HG02885 (cell line): ENCODE results near the gene RMND1.
A peak's percentile ranks its signal among the peaks of the same experiment; 100 is the strongest.
"Not testable (repeated sequence)": the region's sequence is repeated elsewhere in the genome, so short reads cannot be mapped to it uniquely, and the experiment has no call there.

Experiments
- ATAC-seq: cut with Tn5 transposase; IDR thresholded peaks from one replicate; pipeline ENCODE4 v1.9.1; 2021; ENCODE audit warnings: mild to moderate bottlenecking; ENCODE audit not compliant: unreplicated experiment, poor library complexity

Gene RMND1

DNA sequence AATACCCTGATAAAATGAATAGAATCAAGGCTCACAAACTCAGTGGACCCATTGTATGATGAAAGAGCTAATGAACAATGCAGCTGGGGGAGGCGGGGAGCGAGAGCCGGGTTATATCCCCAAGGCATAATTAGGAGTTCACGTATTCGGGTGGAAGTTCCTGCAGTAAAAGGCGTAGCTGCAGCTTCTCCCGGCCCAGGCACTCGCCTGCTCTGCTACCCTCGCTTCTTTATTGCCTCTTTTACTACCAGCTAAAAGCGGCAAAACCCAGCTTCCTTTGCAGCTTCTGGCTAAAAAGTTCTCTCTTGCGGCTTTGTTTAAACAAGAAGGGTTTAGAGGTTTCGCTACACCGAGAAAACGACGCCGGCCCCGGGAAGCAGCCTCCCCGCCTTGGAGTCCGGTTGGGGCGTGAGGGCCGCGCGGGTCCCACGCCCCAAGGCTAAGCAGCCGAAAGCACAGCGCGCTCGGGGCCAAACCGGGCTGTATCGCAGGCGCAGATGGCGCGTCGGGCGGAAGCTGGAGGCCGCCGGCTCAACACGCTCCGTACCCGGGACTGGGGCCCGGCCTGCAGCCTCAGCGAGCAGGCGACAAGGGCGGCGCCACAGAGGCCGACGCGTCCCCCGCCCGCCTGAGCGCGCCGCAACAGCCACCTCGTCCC is 62.2 kb downstream of the RMND1 start:
- peak; percentile 67 for ATAC-seq

DNA sequence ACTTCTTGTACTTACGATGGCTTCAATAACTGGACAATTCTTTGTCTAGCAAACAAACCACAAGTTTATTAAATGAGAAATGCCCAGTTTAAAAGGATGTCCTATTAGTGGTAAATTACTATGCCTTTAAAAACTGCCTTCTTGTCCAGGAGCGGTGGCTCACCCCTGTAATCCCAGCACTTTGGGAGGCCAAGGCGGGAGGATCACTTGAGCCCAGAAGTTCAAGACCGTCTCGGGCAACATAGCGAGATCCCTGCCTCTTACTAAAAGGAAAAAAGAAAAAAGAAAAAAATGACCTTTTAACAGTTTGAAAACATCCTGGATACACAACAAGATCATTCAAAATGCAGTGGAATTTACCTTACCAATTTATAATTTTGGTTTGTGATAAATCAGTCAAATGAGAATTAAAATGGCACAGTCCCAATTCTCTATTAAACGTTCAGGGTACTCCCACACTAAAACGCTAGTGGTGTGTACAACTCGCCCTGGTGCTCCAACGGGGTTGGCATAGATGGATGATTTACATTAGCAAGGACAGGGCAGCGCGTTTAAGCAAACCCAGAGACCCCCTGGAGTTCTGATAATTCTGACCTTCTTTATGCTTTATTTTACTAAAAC is 62.8 kb downstream of the RMND1 start:
- ATAC-seq, result no peak

DNA sequence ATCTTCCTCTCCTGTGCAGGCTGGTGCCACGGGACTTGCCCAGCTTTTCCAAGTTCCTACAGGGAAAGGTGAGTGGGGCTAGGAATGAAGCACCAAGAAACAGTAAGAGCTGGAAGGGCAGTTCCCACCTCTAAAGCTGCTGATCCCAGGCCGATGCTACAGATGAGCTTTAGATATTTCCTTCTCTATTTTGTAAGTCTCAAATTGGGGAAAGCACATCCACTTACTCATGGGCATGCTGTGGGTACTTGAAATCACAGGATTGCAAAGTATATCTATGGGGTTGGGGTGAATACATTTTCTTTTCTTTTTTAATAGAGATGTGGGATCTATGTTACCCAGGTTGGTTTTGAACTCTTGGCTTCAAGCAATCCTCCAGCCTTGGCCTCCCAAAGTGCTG is 63.7 kb downstream of the RMND1 start:
- ATAC-seq, result no peak

DNA sequence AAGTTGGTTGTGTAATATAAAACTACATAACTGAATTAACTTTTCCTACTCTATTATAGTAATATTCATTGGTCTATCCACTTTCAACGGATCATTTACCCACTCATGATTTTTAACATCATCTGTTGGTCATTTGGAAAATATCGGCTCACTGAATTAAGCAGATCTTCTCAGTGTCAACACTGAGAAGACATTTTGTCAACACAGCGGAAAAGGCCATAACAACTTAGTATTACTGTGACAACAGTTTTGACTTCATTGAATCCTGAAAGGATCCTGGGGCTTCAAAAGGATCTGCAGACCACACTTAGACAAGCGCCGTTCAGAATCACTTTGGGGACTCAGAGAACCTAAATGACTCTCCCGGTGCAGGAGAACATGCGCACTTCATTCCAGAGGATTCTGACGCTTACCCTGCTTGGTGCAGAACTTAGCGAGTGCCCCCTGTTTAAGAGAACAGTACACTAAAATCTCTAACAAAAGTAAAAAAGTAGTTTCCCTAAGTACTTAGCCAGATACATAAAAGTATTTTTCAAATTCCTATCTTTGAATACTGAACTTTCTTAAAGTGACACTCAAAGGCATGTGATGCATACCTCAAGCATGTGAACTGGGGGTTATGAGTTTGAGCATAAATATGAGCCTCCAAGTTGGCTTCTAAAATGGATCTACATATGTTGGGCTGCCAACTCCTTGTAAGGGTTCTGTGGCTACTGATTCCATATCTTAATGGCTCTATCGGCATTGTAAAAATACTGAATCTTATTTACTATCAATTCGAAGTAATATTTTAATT is 64.6 kb downstream of the RMND1 start:
- ATAC-seq, result no peak

DNA sequence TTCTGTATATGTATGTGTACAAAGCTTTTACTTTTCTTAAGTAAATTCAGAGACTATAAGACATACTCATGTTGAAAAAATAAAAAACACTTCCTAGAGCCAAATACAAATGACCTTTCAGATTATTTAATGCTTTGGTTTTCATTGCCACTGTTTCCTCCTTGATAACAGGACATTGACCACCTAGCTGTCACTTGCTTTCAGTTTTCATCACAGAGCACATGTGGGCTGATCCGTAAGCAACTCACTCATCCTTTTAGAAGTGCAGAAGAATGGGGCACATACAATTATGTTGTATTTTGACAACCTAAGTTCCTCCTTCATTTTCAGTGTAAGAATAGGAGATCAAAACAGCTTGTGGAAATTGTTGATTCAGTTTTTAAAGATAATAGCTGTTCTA is 66.7 kb downstream of the RMND1 start:
- no peak for ATAC-seq

DNA sequence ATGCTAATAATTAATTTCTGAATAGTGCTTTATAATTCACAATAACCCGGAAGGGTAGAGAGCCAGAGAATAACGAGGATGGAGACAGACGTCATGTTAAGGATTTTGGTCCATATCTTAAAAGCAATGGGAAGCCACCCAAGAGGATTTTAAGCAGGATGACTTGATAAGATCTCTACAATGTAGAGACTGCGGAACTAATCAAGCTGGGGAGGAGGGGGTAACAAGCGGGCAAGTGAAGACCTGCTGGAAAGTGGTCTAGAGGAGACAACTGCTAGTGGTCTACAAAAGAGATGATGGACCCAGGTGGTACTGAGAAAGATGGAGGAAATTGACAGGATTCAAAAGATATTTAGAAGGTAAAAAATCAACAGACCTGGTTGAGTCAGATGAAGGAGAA is 67.8 kb downstream of the RMND1 start:
- no peak for ATAC-seq

DNA sequence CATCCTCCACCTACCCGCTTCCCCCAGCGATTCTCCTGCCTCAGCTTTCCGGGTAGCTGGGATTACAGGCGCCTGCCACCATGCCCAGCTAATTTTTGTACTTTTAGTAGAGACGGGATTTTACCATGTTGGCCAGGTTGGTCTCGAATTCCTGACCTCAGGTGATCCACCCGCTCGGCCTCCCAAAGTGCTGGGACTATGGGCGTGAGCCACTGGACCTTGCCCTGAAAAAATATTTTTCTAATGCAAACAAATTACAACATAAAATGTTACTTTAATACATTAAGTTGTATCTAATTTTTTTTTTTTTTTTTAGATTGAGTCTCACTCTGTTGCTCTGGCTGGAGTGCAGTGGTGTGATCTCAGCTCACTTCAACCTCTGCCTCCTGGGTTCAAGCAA is 69.3 kb downstream of the RMND1 start:
- not testable (repeated sequence) for ATAC-seq

DNA sequence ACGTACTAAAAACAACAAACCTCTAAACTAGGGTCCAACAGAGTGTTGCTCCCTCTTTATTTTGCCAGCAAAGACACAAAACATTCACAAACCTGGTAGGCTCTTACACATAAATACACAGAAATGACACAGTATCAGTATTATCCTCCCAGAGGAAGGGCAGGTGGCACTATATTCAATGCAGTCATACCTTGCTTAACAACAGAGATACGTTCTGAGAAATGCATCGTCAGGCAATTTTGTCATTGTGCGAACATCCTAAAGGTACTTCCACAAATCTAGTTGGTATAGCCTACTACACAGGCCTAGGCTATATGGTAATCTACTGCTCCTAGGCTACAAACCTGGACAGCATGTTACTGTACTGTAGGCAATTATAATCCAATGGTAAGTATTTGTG is 70.2 kb downstream of the RMND1 start:
- no peak for ATAC-seq

DNA sequence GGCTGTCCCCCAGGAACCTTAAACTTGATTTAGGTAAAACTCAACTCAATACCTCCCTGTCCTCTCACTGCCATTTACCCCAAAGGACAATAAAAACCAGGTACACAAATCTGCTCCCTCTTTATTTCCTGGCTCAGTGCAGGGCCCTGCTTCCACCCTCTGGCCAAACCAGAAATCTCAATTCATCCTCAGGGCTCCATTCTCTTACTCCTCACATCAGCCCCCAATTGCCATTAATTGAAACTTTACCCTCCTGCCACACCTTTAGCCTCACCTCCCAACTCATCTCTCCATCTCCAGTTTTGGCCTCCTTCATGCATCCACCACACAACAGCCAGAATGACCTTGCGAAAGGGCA is 71.1 kb downstream of the RMND1 start:
- ATAC-seq, result no peak

DNA sequence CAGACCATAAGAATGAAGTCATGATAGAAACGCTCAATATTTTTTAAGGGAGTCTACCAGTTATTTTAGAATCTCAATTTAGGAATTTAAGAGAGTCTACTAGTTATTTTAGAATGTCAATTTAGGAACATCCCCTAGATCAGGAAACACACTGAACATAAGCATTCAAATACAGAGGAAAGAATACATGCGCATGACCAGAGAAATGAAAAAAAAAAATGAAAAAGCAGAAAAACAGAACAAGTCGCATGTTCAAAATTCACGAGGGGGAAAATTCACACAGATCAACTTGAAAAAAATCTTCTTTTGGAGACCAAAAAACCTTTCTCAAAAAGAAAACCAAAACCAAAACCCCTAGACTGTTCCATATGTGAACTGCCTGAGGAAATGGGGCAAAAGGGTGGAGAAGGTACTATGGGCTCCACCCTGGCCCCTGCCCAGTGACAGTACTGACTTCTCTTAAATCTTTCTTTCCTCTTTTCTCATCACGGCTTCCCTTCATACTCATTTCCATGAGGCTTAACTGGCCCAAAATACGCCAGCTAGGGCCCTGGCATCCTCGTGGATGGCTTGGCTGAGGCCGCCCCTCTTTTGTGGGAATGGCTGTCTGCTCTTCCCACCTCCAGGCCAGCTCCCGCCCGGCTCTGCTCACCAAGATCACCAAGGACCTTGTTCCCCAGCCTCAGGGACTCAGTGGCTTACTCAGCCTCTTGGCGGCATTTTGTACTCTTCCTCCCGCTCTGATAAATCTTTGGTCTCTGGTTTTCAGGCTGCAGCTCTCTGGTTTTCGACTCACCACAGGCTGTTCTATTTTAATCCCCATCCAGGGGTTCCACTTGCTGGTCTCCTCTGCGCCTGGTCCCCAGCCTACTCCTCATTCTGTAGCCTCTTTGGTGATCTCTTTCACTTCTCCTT is 71.7 kb downstream of the RMND1 start:
- ATAC-seq, result peak; percentile 68

DNA sequence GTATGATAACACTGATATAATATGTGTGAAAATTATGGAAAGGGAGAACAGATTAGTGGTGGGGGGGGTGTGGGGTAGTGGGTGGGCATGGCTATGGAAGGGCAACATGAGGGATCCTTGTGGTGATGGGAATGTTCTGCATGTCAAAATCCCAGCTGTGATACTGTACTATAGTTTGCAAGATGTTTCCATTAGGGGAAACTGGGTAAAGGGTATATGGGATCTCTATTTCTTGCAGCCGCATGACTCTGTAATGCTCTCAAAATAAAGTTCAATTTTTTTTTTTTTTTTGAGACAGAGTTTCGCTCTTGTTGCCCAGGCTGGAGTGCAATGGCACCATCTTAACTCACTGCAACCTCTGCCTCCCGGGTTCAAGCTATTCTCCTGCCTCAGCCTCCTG is 74.8 kb downstream of the RMND1 start:
- ATAC-seq, result no peak

DNA sequence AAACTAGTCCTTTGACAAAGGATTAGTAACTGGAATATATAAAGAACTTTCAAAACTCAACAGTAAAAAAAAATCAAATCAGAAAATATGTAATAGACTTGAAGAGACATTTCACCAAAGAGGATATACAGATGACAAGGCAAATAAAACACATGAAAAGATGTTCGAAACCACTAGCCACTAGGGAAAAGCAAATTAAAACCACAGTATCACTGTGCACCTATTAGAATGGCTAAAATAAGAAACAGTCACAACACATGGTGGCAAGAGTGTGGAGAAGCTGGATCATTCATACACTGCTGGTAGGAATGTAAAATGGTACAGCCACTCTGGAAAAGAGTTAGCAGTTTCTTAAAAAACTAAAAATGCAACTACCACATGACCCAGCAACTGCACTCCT is 75.5 kb downstream of the RMND1 start:
- no peak for ATAC-seq

DNA sequence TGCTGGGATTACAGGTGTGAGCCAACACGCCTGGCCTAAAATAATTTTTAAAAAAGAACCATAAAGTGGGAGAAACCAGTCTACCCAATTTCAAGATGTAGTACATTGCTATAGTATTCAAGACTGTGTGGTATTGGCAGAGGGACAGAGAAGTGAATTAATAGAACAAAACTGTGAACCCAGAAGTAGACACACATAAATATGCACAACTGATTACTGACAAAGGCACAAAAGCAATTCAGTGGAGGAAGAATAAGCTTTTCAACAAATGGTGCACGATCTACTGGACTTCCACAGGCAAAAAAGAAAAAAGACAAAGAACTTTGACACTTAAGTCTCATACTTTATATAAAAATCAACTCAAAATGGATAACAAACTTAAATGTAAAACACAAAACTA is 76.1 kb downstream of the RMND1 start:
- no peak for ATAC-seq

DNA sequence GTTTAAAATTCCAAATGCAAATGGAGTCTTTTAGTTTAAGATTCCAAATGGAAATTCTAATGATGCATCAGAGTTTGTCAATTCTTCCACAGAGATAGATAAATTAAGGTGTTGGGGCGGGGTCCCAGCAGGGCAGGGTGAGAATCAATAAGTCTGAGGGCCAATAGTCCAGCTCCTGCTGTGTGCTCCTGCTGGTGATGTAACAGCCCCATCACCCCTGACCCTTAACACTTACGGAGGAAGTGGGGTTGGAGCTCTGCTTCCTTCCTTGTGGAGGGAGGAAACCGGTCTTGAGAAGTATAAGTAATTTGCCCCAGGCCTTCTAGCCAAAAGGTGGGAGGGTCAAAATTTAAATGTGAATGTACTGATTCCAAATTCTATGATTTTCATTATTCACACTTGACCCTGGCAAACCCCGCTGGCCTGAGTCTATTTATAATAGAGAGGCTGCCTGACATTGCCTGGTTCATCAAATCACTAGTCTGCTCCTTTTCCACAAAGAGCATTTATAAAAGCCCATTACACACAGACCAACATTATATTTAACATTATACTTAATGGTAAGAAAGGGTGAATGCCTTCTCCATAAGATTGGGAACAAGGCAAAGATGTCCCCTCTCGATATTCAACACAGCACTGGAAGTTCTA is 77.8 kb downstream of the RMND1 start:
- no peak for ATAC-seq

DNA sequence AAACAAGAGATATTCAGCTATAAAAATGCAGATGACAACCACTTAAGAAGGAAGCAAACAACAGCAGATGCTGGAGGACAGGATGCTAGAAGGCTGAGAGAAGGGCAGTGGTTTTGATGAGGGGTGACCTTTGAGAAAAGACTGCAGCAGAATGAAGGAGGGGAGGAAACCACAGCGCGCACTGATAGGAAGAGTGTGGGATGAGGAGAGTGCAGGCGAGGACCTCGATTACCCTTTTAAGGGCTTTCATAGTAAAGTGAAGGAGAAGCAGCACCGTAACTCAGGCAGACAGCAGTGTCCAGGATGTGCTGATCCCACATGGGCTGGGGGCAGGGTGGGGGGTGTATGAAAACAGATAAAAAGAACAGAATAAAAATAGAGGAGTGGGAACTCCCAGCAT is 79.8 kb downstream of the RMND1 start:
- ATAC-seq, result no peak

DNA sequence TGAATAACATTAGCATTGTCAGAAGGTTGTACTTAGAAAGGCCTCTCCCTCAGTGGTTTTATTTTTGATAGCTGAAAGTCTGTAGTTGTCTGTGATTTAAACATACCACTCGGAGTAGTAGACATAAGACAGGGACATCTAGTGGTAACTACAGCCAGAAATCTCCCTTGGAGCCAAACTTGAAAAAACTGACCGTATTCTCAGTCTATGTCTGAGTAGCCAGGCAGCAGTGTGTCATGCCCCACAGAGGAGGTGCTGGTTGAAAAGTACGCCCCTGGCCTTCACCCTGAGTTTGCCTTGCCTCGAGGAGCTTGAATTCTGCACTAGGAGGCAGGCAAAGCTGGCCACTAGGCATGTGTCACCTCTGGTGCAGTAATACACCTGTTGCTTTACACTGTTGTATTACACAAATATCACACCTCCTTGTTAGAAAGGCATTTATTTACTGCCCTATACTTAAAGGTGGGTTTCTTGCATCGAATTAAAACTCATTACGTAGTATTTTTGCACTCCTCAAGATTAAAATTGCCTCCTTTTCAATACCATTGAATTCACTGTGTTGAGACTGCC is 81.3 kb downstream of the RMND1 start:
- no peak for ATAC-seq

DNA sequence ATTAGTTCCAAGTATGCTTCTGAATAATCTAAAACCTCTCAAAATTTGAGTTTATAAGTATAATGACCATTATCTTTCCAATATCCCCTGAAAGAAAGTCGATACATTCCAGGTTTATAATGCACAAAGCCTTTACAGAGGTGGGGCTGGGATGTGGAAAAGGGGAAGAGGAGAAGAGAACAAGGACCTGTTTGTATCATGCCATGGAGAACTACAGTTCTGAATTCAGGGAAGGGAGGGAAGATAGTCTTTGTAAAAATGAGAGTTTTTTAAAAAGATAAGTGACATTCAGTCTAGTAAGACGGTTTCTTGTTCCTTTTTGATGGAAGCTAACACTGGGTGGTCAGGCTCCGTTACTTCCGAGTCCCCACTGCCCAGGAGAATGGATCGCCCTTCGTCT is 86.7 kb downstream of the RMND1 start:
- no peak for ATAC-seq

DNA sequence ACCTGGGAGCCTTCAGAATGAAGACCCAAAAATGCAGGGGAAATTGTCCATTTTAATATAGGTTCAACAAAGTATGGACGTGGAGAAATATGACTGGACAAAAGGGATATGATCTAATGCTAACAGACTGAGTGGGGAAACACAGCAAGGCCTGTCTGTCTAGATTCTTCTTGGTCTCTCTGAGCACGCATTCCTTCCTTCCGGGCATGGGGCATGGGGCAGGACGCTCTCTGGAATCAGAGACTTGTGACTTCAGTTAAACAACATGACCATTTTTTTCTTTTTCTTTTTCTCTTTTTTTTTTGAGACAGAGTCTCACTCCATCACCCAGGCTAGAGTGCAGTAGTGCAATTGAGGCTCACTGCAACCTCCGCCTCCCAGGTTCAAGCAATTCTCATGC is 92.4 kb downstream of the RMND1 start:
- ATAC-seq, result no peak

DNA sequence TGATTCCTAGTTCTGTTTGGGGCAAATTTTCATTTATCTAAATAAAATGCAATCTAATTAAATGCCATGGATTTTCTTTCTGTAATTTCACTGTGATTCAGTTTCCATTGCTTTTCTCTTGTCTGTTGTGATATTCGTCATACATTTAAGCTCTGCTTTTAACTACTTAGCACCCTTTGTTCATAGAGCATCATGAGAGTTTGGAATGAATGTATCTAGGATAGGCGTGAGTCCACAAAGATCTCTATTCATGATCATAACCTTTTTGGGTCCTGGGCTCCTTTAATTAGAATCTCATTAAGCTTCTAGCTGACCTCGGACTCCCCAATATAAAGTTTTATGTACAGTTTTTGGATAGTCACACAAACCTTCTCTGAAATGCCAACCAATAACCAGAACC is 93.5 kb downstream of the RMND1 start:
- ATAC-seq, result no peak
